ENCODE measurements around the gene CZIB.

DNA sequence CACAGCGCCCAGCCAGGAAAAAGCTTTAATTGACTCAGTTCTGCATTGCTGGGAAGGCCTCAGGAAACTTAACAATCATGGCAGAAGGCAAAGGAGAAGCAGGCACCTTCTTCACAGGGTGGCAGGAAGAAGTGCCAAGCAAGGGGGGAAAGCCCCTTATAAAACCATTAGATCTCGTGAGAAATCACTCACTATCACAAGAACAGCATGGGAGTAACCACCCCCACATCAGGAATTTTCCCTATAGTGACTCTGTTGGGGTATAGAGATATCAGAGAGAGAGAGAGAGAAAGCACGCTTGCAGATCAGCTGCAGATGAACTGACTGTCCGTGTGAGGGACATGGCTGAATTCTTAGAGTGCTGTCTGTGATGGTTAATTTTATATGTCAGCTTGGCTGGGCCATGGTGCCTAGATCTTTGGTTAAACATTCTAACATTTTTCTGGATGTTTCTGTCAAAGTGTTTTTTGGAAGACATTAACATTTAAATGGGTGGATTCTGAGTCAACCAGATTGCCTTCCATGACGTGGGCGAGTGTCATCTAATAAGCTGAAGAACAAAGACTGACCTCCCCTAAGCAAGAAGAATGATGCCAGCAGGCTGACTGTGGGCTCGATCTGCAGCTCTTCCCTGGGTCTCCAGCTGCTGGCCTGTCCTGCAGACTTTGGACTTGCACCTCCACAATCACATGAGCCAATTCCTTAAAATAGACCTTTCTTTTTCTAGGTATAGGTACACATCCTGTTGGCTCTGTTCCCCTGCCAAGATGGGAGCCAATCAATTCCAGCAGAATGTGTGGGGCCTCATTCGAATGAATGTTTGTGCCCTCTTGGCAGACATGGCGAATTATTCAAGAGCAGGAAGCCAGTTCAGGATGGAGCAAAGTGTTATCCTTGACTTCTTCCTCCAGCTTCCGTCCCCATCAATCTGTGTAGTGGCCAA, 45.2 kb downstream of the CZIB start:
- TF ChIP-seq, protein P1, sequence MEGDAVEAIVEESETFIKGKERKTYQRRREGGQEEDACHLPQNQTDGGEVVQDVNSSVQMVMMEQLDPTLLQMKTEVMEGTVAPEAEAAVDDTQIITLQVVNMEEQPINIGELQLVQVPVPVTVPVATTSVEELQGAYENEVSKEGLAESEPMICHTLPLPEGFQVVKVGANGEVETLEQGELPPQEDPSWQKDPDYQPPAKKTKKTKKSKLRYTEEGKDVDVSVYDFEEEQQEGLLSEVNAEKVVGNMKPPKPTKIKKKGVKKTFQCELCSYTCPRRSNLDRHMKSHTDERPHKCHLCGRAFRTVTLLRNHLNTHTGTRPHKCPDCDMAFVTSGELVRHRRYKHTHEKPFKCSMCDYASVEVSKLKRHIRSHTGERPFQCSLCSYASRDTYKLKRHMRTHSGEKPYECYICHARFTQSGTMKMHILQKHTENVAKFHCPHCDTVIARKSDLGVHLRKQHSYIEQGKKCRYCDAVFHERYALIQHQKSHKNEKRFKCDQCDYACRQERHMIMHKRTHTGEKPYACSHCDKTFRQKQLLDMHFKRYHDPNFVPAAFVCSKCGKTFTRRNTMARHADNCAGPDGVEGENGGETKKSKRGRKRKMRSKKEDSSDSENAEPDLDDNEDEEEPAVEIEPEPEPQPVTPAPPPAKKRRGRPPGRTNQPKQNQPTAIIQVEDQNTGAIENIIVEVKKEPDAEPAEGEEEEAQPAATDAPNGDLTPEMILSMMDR (conservative IDR thresholded peaks at IDR 0.05 in 1 of 2, IDR thresholded peaks at IDR 0.05 in 1 of 2; ENCODE audit: extremely low read depth in 1 of 2, insufficient read depth in 1 of 2, low read depth in 1 of 2, low read length in 2 of 2), result no peak
- TF ChIP-seq EZH2 (IDR thresholded peaks at IDR 0.05; ENCODE audit: borderline replicate concordance, low read length), result no peak

Measured in mammary epithelial cell (primary cell).